GM19397 (cell line): ENCODE data around the gene TNFRSF25.
"Not testable (repeated sequence)": the region's sequence is repeated elsewhere in the genome, so short reads cannot be mapped to it uniquely, and the experiment has no call there.

Source experiments
- ATAC-seq: cut with Tn5 transposase; IDR thresholded peaks from one replicate; pipeline ENCODE4 v1.9.1; 2021; ENCODE audit warnings: mild to moderate bottlenecking, moderate library complexity; ENCODE audit not compliant: unreplicated experiment

Gene TNFRSF25

DNA sequence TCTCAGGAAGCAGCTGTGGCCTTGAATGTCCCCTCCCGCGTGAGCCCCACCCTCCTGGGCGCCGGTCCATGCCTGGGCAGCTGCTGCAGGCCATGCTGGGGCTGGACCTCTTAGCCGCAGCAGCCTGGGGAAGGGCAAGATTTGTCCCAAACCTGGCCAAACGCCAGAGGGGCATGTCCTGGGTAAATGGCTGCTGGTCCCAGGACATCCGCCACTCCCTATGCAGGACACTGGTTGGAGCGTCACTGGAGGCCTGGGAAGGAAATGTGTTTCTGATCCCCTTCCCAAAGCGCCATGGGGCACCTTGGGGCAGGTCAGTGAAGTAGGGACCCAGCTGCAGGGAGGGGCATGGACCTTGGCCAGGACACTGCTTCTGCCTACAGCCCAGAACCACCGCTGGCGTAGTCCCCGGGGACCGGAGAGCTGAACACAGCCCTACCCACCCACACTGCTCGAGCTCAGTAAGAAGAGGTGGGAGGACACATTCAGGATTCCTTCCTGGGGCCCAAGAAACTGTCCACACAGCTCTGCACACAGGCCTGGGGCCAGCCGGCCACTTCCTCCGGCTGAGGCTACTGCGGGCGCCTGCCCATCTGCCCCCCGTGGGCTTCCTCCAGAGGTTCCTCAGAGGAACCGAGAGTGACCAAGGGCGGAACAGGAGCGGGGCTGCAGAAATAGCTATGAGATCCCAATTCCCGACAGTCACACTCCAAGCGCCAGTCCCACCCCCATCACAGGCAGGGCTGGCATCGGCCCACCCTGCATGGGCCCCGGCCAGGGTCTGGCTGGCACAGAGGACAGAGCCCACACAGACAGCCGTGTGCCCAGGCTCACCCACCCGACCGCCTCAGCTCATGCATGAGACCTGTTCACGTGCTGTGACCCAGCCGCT, 36.3 kb upstream of the TNFRSF25 start:
- ATAC-seq, result no peak

DNA sequence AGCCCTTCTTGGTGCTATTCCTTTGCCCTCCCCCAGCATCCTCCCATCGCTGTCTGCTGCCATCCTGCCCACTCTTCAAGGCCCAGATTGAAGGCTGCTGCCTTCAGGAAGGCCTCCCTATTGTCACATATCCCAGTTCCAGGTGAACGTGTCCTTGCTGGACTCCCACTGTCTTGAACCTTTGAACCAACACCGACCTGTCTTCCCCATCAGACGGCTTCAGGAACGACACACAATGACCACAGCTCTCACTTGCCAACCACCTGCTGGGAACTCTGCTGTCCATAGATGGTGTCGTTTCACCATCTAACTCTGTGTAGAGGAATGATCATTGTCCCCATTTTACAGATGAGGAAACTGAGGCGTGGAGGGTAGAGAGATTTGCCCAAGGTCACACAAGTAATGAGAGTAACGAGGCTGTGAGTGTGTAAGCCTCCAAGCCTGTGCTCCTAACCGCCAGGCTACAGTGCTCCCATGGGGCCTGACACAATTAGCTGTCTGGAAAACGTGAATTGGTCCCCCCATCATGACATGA, 35.4 kb upstream of the TNFRSF25 start:
- ATAC-seq, result no peak

- no peak for ATAC-seq
Measured at GRCh38 chr1:6500544-6501278, 34.7 kb upstream of the TNFRSF25 start.

- no peak for ATAC-seq
Measured at GRCh38 chr1:6499296-6499695, 33.3 kb upstream of the TNFRSF25 start.

- no peak for ATAC-seq
Measured at GRCh38 chr1:6498576-6499111, 32.7 kb upstream of the TNFRSF25 start.

DNA sequence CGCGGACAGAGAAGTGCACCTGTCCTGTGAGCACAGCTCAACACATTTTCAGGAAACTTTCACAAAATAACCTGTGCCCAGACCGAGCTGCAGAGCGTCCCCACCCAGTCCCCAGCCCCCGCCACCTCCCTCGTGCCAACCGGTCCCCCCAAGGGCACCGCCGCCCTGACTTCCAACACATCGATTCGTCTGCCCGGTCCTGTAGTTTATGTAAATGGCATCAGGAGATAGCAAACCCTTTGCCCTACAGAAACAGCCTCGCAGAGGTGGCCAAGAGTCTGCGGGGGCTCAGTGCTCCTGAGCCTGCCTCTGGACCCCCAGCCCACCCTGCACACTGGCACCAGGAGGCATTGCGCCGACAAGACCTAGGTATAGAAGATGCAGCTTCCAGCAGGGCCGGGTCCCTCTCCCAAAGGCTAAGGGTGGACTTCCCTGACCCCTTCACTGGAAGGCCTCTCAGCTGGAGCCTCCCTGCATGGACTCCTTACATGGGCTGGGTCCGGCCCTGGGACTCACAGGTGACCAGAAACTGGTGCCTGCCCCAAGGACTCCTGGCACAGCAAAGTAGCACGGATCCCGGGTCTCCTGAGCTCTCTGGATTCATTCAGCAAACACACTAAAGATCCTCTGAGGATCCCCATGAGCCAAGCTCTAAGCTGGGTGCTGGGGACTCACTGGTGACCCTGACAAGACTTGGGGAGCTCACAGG, 32.0 kb upstream of the TNFRSF25 start:
- ATAC-seq, result no peak

DNA sequence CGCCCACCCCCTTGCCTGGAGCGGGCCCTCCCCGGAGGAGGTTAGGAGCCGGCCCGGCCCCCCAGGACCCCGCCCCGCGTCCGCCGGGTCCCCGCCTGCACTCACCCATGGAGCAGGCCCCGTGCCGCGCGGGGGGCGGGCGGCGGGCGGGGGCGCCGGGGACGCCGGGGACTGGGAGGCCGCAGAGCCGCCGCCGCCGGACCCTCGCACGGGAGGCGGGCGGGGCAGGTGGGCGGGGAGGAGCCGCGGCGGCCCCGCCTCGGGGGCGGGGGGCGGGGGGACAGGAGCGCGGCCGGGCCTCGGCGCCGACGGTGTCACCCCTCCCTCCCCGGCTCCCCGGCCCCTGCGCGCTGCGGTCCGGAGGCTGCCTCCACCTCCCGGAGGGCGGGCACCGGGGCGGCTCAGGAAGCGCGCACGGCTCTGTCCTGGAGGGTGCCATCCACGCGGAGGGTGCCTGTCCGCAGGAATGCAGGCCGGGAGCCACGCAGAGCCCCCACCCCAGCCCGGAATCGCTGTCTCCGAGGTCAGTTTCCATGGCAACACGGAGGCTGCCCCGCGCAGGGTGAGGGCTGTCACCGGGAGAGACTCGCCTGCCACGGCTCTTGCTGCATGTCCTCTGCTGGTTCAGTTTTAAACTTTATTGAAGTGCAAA, 31.4 kb upstream of the TNFRSF25 start:
- ATAC-seq, result no peak

DNA sequence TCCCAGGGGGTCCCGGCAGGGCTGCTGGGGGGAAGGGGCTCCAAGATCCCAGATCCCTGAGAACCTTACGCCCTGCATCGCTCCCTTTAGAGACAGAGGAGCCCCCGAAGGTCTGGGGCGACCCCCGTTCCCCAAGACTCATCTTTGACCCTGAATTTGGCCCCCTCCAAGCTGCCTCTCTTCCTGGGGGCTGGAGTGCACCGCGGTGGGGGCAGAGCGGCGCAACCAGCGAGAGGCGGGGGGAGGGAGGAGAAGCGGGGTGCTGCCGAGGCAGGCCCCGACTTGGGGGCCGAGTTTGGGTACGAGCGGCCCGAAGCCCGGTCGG, 30.9 kb upstream of the TNFRSF25 start:
- no peak for ATAC-seq

GRCh38 chr1:6496365-6496721, 30.4 kb upstream of the TNFRSF25 start:
- ATAC-seq, result no peak

- ATAC-seq, result no peak
Measured at GRCh38 chr1:6495540-6496364, 29.8 kb upstream of the TNFRSF25 start.

GRCh38 chr1:6495041-6495441, 29.1 kb upstream of the TNFRSF25 start:
- ATAC-seq, result no peak

DNA sequence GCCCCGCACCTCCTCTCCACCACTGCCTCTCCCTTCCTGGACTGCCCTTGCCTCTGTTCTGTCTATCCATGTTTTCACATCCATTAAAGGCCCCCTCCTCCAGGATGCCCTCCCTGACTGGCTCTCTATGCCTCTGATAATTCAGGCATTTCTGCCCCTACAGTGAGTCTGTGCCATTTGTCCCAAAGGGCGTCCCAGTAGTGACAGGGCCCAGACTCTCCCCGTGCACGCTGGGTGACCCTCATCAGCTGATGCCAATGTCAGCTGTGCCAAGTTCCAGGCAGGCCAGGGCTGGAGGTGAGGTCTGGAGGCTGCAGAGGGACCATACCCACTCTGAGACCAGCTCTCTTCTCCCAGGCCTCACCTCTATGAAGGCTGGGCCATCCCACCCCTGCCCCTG, 28.7 kb upstream of the TNFRSF25 start:
- ATAC-seq, result no peak

- ATAC-seq, result not testable (repeated sequence)
Measured at GRCh38 chr1:6493834-6494223, 27.9 kb upstream of the TNFRSF25 start.

GRCh38 chr1:6491966-6492365, 26.0 kb upstream of the TNFRSF25 start:
- no peak for ATAC-seq

DNA sequence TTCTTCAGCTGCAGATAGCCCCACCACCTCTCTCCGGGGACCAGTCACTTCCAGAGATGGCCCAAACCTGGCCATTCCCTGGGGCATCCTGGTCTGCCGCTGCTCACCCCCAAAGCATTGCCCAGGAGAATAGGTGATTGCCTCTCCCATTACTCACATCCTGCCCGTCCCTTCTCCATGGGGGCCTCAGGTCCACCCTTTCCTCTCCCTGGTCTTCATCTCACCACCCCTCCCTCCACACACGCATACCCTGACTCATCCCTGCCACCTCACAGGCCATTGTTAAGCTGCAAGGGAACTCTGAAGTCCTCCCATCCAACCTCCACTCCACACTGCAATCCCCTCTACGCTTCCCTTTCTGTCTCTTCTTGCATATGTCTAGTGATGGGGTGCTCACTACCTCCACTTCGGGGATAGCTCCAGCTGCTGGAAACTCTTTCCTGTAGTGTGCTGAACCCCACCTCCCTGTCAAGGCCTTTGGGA, 25.5 kb upstream of the TNFRSF25 start, which contains the start of gene PLEKHG5:
Gene PLEKHG5, minus strand, starts transcription at position 188 of the 483 bp plus-strand sequence. CDS start 14,096 bp downstream, outside the sequence.
- ATAC-seq, result no peak

- ATAC-seq, result no peak
Measured at GRCh38 chr1:6491081-6491449, 25.1 kb upstream of the TNFRSF25 start.

- ATAC-seq, result no peak
Measured at GRCh38 chr1:6490181-6491080, 24.5 kb upstream of the TNFRSF25 start.

- no peak for ATAC-seq
Measured at GRCh38 chr1:6489799-6490180, 23.8 kb upstream of the TNFRSF25 start.

- ATAC-seq, result no peak
Measured at GRCh38 chr1:6489383-6489765, 23.4 kb upstream of the TNFRSF25 start.
